ENCODE measurements around the gene IRAK3. TPM values are rescaled to one million over a fixed set of nuclear protein-coding genes. Genes with fewer than 3 reads are reported as not detected.

Gene IRAK3
- total and polyA plus RNA-seq, 9 donors, result 1.8 to 11.4 (median 7.3) TPM

- H3K4me1 ChIP-seq (ENCODE audit: insufficient read depth), result no peaks in the 10 kb centered on the region
- no peaks in the 10 kb centered on the region for H3K9me3 ChIP-seq
- H3K36me3 ChIP-seq, result no peaks in the 10 kb centered on the region
- no peak for DNase-seq
- no peak overlapping the region for H3K4me3 ChIP-seq
- TF ChIP-seq EP300 (IDR thresholded peaks at IDR 0.05) (no peak), POLR2A (IDR thresholded peaks at IDR 0.05) (no peak)
- TF ChIP-seq, protein P1, sequence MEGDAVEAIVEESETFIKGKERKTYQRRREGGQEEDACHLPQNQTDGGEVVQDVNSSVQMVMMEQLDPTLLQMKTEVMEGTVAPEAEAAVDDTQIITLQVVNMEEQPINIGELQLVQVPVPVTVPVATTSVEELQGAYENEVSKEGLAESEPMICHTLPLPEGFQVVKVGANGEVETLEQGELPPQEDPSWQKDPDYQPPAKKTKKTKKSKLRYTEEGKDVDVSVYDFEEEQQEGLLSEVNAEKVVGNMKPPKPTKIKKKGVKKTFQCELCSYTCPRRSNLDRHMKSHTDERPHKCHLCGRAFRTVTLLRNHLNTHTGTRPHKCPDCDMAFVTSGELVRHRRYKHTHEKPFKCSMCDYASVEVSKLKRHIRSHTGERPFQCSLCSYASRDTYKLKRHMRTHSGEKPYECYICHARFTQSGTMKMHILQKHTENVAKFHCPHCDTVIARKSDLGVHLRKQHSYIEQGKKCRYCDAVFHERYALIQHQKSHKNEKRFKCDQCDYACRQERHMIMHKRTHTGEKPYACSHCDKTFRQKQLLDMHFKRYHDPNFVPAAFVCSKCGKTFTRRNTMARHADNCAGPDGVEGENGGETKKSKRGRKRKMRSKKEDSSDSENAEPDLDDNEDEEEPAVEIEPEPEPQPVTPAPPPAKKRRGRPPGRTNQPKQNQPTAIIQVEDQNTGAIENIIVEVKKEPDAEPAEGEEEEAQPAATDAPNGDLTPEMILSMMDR (IDR thresholded peaks at IDR 0.05), result no peak
- 27 to 52% (median 34%) methylated on average over 5 of the region's 5 CpGs for WGBS, 3 donors
- intact Hi-C loops (cut with DNase I), result no loop called here
- H3K27ac ChIP-seq, result no peak overlapping the region
- H3K27me3 ChIP-seq, result no peaks in the 10 kb centered on the region
Observed at GRCh38 chr12:66269757-66270383, 80.9 kb downstream of the IRAK3 start.

DNA sequence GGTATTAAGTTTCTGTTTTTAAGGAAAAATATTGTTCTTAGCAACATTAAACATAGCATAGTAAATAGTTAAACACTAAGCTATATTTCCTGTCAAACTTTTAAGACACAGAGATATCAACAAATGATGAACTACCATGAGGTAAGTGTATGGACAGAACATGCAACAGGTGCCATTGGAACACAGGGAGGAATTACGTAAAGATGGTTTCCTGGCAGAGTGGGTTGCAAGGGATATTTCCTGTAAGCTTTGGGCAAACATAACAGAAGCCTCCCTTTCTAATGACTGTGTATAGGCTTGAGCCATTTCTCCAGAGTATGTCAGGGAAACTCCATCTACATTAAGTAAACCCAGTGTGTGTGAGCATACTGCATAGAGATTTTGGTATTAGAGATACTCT, 81.6 kb downstream of the IRAK3 start:
- no peak overlapping the region for H3K4me3 ChIP-seq
- H3K27ac ChIP-seq, result no peak overlapping the region
- H3K36me3 ChIP-seq, result no peaks in the 10 kb centered on the region
- no peaks in the 10 kb centered on the region for H3K9me3 ChIP-seq
- no peaks in the 10 kb centered on the region for H3K27me3 ChIP-seq
- 79 to 94% (median 85%) methylated on average over 1 of the region's 1 CpG for WGBS, 3 donors
- no peaks in the 10 kb centered on the region for H3K4me1 ChIP-seq (ENCODE audit: insufficient read depth)
- TF ChIP-seq POLR2A (IDR thresholded peaks at IDR 0.05), result no peak
- TF ChIP-seq EP300 (IDR thresholded peaks at IDR 0.05), result no peak
- no peak for DNase-seq
- intact Hi-C loops (cut with DNase I), result no loop called here

GRCh38 chr12:66272650-66273049, 83.6 kb downstream of the IRAK3 start:
- no peaks in the 10 kb centered on the region for H3K27me3 ChIP-seq
- H3K4me1 ChIP-seq (ENCODE audit: insufficient read depth), result no peaks in the 10 kb centered on the region
- intact Hi-C loops (cut with DNase I), result no loop called here
- no peaks in the 10 kb centered on the region for H3K9me3 ChIP-seq
- H3K36me3 ChIP-seq, result no peaks in the 10 kb centered on the region
- H3K4me3 ChIP-seq, result no peak overlapping the region
- no peak for DNase-seq
- no peak overlapping the region for H3K27ac ChIP-seq
- WGBS, 3 donors, result 55 to 62% (median 61%) methylated on average over 3 of the region's 3 CpGs
- TF ChIP-seq, protein P1 (IDR thresholded peaks at IDR 0.05), result no peak

GRCh38 chr12:66273147-66273546, 84.1 kb downstream of the IRAK3 start:
- Histone ChIP-seq H3K27ac (no peak overlapping the region), H3K4me3 (no peak overlapping the region), H3K27me3 (no peaks in the 10 kb centered on the region), H3K36me3 (no peaks in the 10 kb centered on the region), H3K9me3 (no peaks in the 10 kb centered on the region), H3K4me1 (ENCODE audit: insufficient read depth) (no peaks in the 10 kb centered on the region)
- intact Hi-C loops (cut with DNase I), result no loop called here
- TF ChIP-seq, protein P1 (IDR thresholded peaks at IDR 0.05), result no peak
- TF ChIP-seq EP300 (IDR thresholded peaks at IDR 0.05), result no peak
- no peak for TF ChIP-seq POLR2A (IDR thresholded peaks at IDR 0.05)
- DNase-seq, result no peak
- 59 to 69% (median 65%) methylated on average over 1 of the region's 1 CpG for WGBS, 3 donors

DNA sequence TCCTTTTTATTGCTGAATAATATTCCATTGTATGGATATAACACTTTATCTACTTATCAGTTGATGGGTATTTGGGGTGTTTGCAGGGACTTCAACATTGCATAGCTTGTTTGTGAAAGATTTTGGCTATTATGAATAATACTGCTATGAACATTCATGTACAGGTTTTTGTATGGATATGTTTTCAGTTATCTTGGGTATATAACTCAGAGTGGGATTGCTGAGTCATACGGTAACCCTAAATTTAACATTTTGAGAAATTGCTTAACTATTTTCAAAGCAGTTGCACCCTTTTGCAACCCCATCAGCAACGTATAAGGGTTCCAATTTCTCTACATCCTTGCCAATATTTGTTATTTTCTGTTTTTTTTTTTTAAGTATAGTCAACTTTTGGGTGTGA, 86.0 kb downstream of the IRAK3 start:
- DNase-seq, result no peak
- Histone ChIP-seq H3K27me3 (no peaks in the 10 kb centered on the region), H3K9me3 (no peaks in the 10 kb centered on the region), H3K36me3 (no peaks in the 10 kb centered on the region), H3K27ac (no peak overlapping the region), H3K4me1 (ENCODE audit: insufficient read depth) (no peaks in the 10 kb centered on the region), H3K4me3 (no peak overlapping the region)
- WGBS, 3 donors, result 54 to 62% (median 55%) methylated on average over 2 of the region's 2 CpGs
- TF ChIP-seq POLR2A (IDR thresholded peaks at IDR 0.05) (no peak), EP300 (IDR thresholded peaks at IDR 0.05) (no peak)
- TF ChIP-seq, protein P1 (IDR thresholded peaks at IDR 0.05), result no peak
- intact Hi-C loops (cut with DNase I), result no loop called here

Data from ovary (tissue), 9 donors.